HG03520 (cell line): ENCODE measurements around the gene ELMO3.

ENCODE experiments used
- ATAC-seq: cut with Tn5 transposase; IDR thresholded peaks from one replicate; pipeline ENCODE4 v1.9.1; 2021; ENCODE audit warnings: mild to moderate bottlenecking, moderate library complexity; ENCODE audit not compliant: unreplicated experiment

The ELMO3 gene

GRCh38 chr16:67252609-67253497 lies 53.9 kb downstream of the ELMO3 start:
- no peak for ATAC-seq
